Esophagus (tissue), 2 donors: Measurements from ENCODE around the gene LYL1. TPM values are rescaled to one million over a fixed set of nuclear protein-coding genes. Genes with fewer than 3 reads are reported as not detected.

Source experiments
- H3K27ac ChIP-seq, 2 donors: one replicate each; pipeline ENCODE4 v1.5.1; 2013; ENCODE audit warnings: low read depth in 2 of 2, mild to moderate bottlenecking in 2 of 2, inconsistent platforms in 1 of 2, low read length in 1 of 2, moderate library complexity in 1 of 2
- H3K27me3 ChIP-seq, 2 donors: one replicate each; pipeline ENCODE4 v1.6.1; 2013; ENCODE audit warnings: low read length in 2 of 2, control low read depth in 1 of 2, mild to moderate bottlenecking in 1 of 2; ENCODE audit not compliant: insufficient read depth in 2 of 2, control insufficient read depth in 1 of 2
- H3K36me3 ChIP-seq, 2 donors: one replicate each; pipeline ENCODE4 v1.6.1; 2013; ENCODE audit warnings: low read length in 1 of 2; ENCODE audit not compliant: control insufficient read depth in 2 of 2, insufficient read depth in 2 of 2
- H3K4me1 ChIP-seq, 2 donors: one replicate each; pipeline ENCODE4 v1.6.1; 2013; ENCODE audit warnings: low read length in 1 of 2; ENCODE audit not compliant: control insufficient read depth in 2 of 2, insufficient read depth in 2 of 2
- H3K4me3 ChIP-seq, 2 donors: one replicate each; pipeline ENCODE4 v1.5.1; 2013; ENCODE audit warnings: low read length in 2 of 2, mild to moderate bottlenecking in 2 of 2, low read depth in 1 of 2, moderate library complexity in 1 of 2
- H3K9me3 ChIP-seq, 2 donors: one replicate each; pipeline ENCODE4 v1.6.1; 2013; ENCODE audit warnings: mild to moderate bottlenecking in 2 of 2, low read depth in 1 of 2, low read length in 1 of 2, moderate library complexity in 1 of 2; ENCODE audit not compliant: control insufficient read depth in 2 of 2, insufficient read depth in 1 of 2
- WGBS, 2 donors: extraction: QIAGEN DNeasy Blood & Tissue Kit; methylation state at CpG; one replicate each; pipeline ENCODE4 v1.1.7; 2013; 5-methylcytosine and 5-hydroxymethylcytosine counted together
- polyA plus RNA-seq, 2 donors: library from polyadenylated mRNA; stranded (reverse); fragments of 200-250 nt; gene quantifications; one replicate each; pipeline ENCODE4 v1.2.3, GENCODE V29; 2013
- donor health status: healthy with polysubstance abuse.
- donor health status: Bipolar disorder and iron deficiency.

LYL1 gene
- polyA plus RNA-seq, 2 donors = 1.5 to 1.9 TPM

GRCh38 chr19:13120817-13121216, 18.2 kb upstream of the LYL1 start:
- Histone ChIP-seq H3K9me3 (no peaks in the 10 kb centered on the region), H3K4me1 (peaks cover 8 to 12% of the 10 kb centered on the region in 2 donors), H3K27me3 (no peaks in the 10 kb centered on the region), H3K4me3 (no peak overlapping the region), H3K36me3 (peaks cover 0 to 5% of the 10 kb centered on the region in 2 donors), H3K27ac (no peak overlapping the region)
- WGBS, 2 donors = 75 to 77% methylated on average over 10 of the region's 10 CpGs

- H3K4me1 ChIP-seq = peaks cover 11 to 13% of the 10 kb centered on the region in 2 donors
- WGBS, 2 donors = 77 to 81% methylated on average over 9 of the region's 9 CpGs
- H3K9me3 ChIP-seq = no peaks in the 10 kb centered on the region
- no peaks in the 10 kb centered on the region for H3K27me3 ChIP-seq
- H3K4me3 ChIP-seq = no peak overlapping the region
- H3K27ac ChIP-seq = no peak overlapping the region
- H3K36me3 ChIP-seq = peaks cover 0 to 5% of the 10 kb centered on the region in 2 donors
Measured at GRCh38 chr19:13120031-13120430, 17.4 kb upstream of the LYL1 start.

DNA sequence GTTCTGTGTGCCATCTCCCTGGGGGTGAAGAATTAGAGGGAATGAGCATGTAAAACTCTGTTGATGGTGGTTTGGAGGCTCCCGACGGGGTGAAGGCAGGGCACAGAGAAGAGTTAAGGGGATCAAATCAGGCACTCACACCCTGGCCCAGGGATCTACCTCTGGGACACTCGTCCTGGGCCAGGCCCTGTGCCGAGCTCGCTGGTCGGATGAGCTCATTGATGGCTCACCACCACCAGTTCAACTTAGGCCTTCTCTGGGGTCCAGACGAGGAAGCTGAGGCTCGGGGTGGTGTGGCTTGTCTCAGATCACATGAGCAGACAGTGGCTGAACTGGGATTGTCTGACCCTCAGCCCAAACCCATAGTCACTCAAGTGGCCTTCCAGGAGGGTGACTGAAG, 17.0 kb upstream of the LYL1 start:
- 64 to 68% methylated on average over 8 of the region's 8 CpGs for WGBS, 2 donors
- peaks cover 11 to 13% of the 10 kb centered on the region in 2 donors for H3K4me1 ChIP-seq
- H3K4me3 ChIP-seq = peak overlapping the region; percentile 14 to 89
- no peaks in the 10 kb centered on the region for H3K9me3 ChIP-seq
- no peaks in the 10 kb centered on the region for H3K27me3 ChIP-seq
- H3K36me3 ChIP-seq = peaks cover 0 to 5% of the 10 kb centered on the region in 2 donors
- peak overlapping the region; percentile 8 to 57 for H3K27ac ChIP-seq

DNA sequence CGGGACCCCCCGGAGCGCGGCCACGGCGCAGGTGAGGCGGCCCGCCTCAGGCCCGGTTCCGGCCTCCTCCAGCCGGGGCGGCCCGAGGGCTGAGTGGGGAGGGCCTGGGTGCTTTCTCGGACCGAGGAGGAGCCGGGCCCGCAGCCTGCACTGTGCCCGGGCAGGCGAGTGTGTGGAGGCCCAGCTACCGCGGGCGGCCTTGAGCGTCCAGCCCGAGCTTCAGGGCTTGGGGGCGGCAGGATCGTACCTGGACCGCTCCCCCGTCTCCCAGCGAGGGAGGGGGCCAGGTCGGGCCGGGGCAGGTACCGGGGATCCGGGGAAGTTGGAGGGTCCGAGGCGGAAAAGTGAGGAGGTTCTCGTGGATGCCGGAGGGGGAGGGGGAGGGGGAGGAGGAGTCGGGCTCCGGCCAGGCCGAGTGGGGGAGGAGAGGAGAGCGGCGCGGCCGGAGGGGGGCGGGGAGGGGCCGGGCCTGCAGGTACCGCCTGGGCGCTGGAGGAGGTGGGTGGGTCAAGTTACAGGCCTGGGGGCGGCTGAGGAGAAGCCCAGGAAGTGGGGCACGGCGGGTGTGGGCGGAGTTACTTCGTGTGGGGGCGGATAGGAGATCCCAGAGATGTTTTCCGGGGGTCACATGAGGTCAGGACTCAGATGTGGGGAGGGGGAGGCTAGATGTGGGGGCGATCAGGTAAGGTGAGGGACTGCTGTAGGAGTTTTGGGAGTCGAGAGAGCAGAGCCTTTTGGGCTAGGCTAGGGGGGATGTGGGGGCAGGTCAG, 16.0 kb upstream of the LYL1 start:
- no peaks in the 10 kb centered on the region for H3K27me3 ChIP-seq
- peak overlapping the region; percentile 57 to 68 for H3K27ac ChIP-seq
- H3K9me3 ChIP-seq = no peaks in the 10 kb centered on the region
- WGBS, 2 donors = 0 to 1% methylated on average over 29 to 57 of the region's 57 CpGs
- peaks cover 0 to 5% of the 10 kb centered on the region in 2 donors for H3K36me3 ChIP-seq
- H3K4me3 ChIP-seq = peak overlapping the region; percentile 89 to 100
- peaks cover 11 to 13% of the 10 kb centered on the region in 2 donors for H3K4me1 ChIP-seq

DNA sequence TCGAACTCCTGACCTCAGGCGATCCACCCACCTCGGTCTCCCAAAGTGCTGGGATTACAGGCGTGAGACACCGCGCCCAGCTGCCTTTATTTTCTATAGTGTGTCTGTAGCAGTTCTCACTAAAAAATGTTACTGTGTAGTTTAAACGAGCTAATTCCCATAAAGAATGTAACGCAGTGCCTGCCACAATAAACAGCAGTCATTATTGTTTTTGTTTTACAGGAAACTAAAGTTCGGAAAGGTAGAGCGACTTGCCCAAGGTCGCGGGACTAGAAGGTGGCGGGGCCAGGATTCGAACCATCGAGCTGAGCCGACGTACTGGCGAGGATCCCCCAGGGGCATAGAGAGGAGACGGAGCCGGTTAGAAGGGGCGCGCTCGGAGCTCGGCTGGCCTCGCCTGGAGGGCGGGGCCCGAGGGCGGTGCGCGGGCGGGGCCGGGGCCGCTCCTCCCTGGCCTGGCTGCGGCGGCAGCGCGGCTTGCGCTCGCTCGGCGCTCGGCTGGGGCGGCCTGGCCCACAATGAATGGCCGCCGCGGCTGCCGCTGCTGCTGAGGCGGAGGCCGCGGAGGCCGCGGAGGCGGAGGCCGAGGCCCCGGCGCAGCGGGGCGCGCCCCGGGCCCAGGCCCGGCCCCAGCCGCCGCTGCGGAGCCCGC, 15.2 kb upstream of the LYL1 start, which contains the start of gene NACC1:
Gene NACC1 (plus strand): TSS at position 493 of the 652 bp plus-strand sequence. CDS start 16,944 bp downstream, outside the sequence.
- Histone ChIP-seq H3K27ac (peak within 1 kb of the TSS; percentile 83 to 91), H3K9me3 (no peaks in the 10 kb centered on the region), H3K36me3 (peaks cover 0 to 5% of the 10 kb centered on the region in 2 donors), H3K4me1 (peaks cover 11 to 13% of the 10 kb centered on the region in 2 donors), H3K4me3 (peak within 1 kb of the TSS; percentile 89 to 100), H3K27me3 (no peaks in the 10 kb centered on the region)
- 2 to 3% methylated on average over 44 to 65 of the region's 65 CpGs for WGBS, 2 donors

- WGBS, 2 donors = 5 to 10% methylated on average over 20 of the region's 20 CpGs
- Histone ChIP-seq H3K4me1 (peaks cover 11 to 13% of the 10 kb centered on the region in 2 donors), H3K9me3 (no peaks in the 10 kb centered on the region), H3K36me3 (peaks cover 4 to 10% of the 10 kb centered on the region in 2 donors), H3K4me3 (peak overlapping the region; percentile 80 to 89), H3K27ac (peak overlapping the region; percentile 83 to 91), H3K27me3 (no peaks in the 10 kb centered on the region)
Measured at GRCh38 chr19:13117176-13117771, 14.6 kb upstream of the LYL1 start.

GRCh38 chr19:13116282-13117175, 13.9 kb upstream of the LYL1 start, which contains the start of gene TRMT1:
Gene TRMT1, minus strand, starts transcription at chr19:13116740. Its CDS starts 341 bp downstream, at chr19:13116399.
- WGBS, 2 donors = 0% methylated on average over 51 of the region's 51 CpGs
- peaks cover 4 to 6% of the 10 kb centered on the region in 2 donors for H3K36me3 ChIP-seq
- H3K27me3 ChIP-seq = no peaks in the 10 kb centered on the region
- H3K9me3 ChIP-seq = no peaks in the 10 kb centered on the region
- H3K27ac ChIP-seq = peak within 1 kb of the TSS; percentile 83 to 91
- peak within 1 kb of the TSS; percentile 80 to 89 for H3K4me3 ChIP-seq
- H3K4me1 ChIP-seq = peaks cover 11 to 13% of the 10 kb centered on the region in 2 donors

DNA sequence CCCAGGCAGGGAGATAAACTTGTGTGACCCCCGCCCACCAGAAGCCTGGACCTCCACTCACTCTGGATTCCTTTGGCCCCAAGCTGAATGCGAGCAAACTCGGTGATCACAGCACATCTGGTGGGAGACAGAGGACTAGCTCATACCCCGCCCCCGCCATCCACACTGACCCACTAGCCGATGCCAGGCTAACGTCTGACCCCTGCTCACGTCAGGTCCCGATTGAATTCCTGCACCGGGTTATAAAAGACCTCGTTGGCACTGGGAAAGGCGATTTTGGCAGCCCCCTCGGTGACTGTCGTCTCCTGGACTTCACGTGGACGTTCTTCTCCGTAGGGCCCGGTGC, 13.3 kb upstream of the LYL1 start:
- Histone ChIP-seq H3K9me3 (no peaks in the 10 kb centered on the region), H3K27ac (peak overlapping the region; percentile 83 to 91), H3K27me3 (no peaks in the 10 kb centered on the region), H3K4me3 (peak overlapping the region; percentile 80 to 89), H3K4me1 (peaks cover 11 to 13% of the 10 kb centered on the region in 2 donors), H3K36me3 (peaks cover 4 to 5% of the 10 kb centered on the region in 2 donors)
- WGBS, 2 donors = 1 to 2% methylated on average over 18 of the region's 18 CpGs

DNA sequence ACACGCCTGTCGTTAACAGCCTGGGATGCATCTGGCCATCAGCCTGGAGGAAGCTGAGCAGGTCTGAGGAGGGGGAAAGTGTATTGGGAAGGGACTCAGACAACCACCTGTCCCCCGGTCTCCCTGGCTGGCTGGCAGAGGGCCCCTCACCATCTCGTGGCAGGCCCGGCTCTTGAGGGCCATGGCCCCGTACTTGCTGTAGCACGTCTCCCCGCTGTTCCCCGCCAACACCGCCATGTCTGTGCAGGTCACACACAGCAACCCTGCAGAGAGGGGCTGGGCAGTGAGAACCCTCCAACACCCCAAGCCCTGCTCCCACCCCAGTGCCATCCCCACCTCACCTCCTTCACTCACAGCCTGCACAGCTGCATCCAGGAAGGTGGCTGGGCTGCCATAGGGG, 9.9 kb upstream of the LYL1 start:
- Histone ChIP-seq H3K36me3 (peaks cover 4 to 18% of the 10 kb centered on the region in 2 donors), H3K27ac (no peak overlapping the region), H3K27me3 (no peaks in the 10 kb centered on the region), H3K4me1 (peaks cover 2 to 5% of the 10 kb centered on the region in 2 donors), H3K9me3 (no peaks in the 10 kb centered on the region), H3K4me3 (no peak overlapping the region)
- 89 to 92% methylated on average over 10 of the region's 10 CpGs for WGBS, 2 donors
